GM18498 (cell line): ENCODE data around the gene FHOD1.

Source experiments
- ATAC-seq: cut with Tn5 transposase; IDR thresholded peaks from one replicate; pipeline ENCODE4 v1.9.1; 2021; ENCODE audit warnings: mild to moderate bottlenecking, moderate library complexity; ENCODE audit not compliant: unreplicated experiment

FHOD1 gene

GRCh38 chr16:67247192-67248072 is at the start of gene FHOD1:
TSS of gene FHOD1 (minus strand) at chr16:67247481. CDS start at chr16:67247410, 71 bp downstream.
- peak; percentile 57 for ATAC-seq

- ATAC-seq, result no peak
These were observed 49.1 kb upstream of the FHOD1 start for GRCh38 chr16:67296420-67296819.

GRCh38 chr16:67294938-67295361 is 47.7 kb upstream of the FHOD1 start:
- ATAC-seq, result no peak

- ATAC-seq, result no peak
These were observed 47.0 kb upstream of the FHOD1 start for GRCh38 chr16:67294171-67294757.

- ATAC-seq, result no peak
These were observed 44.2 kb upstream of the FHOD1 start for GRCh38 chr16:67291461-67291860.

GRCh38 chr16:67287960-67288359 is 40.7 kb upstream of the FHOD1 start:
- no peak for ATAC-seq

- ATAC-seq, result no peak
These were observed 39.4 kb upstream of the FHOD1 start for GRCh38 chr16:67286441-67287235.

- ATAC-seq, result no peak
These were observed 37.7 kb upstream of the FHOD1 start for GRCh38 chr16:67284699-67285646.

- no peak for ATAC-seq
These were observed 36.7 kb upstream of the FHOD1 start for GRCh38 chr16:67283826-67284555.

GRCh38 chr16:67283039-67283825 is 36.0 kb upstream of the FHOD1 start:
- no peak for ATAC-seq

- ATAC-seq, result no peak
These were observed 35.1 kb upstream of the FHOD1 start for GRCh38 chr16:67282447-67282805.

GRCh38 chr16:67281536-67282446 is 34.5 kb upstream of the FHOD1 start:
- no peak for ATAC-seq

- ATAC-seq, result no peak
These were observed 33.1 kb upstream of the FHOD1 start for GRCh38 chr16:67280090-67281015.

GRCh38 chr16:67279296-67280089 is 32.2 kb upstream of the FHOD1 start, which contains the start of gene PLEKHG4:
TSS of gene PLEKHG4 (plus strand) at chr16:67279532. CDS start at chr16:67280045, 513 bp downstream.
- peak; percentile 90 for ATAC-seq

- peak; percentile 37 for ATAC-seq
These were observed 31.6 kb upstream of the FHOD1 start for GRCh38 chr16:67278773-67279295.
